Transverse colon (tissue), 4 donors: Measurements from ENCODE around the gene PRSS27. TPM values are rescaled to one million over a fixed set of nuclear protein-coding genes. Genes with fewer than 3 reads are reported as not detected.

ENCODE experiments used
- DNase-seq: peaks from one replicate; pipeline ENCODE4 v3.0.0-alpha.2; 2019
- H3K27ac ChIP-seq, 4 donors: fragments of 200-600 bp; sonication (generic); 2 replicates each; pipeline ENCODE4 v1.5.1; 2016 to 2018; ENCODE audit warnings: inconsistent platforms in 4 of 4
- H3K27me3 ChIP-seq: fragments of 200-600 bp; sonication (generic); 2 replicates; pipeline ENCODE4 v1.5.1; 2017; ENCODE audit warnings: inconsistent platforms
- H3K36me3 ChIP-seq, 4 donors: fragments of 200-600 bp; sonication (generic); 2 replicates each; pipeline ENCODE4 v1.5.1; 2017 to 2019; ENCODE audit warnings: inconsistent platforms in 4 of 4
- H3K4me1 ChIP-seq, 4 donors: fragments of 200-600 bp; sonication (generic); 2 replicates each; pipeline ENCODE4 v1.5.1; 2017 to 2020; ENCODE audit warnings: inconsistent platforms in 4 of 4
- H3K4me3 ChIP-seq, 4 donors: fragments of 200-600 bp; sonication (generic); 1 replicate in 1 of 4; 2 replicates in 3 of 4; pipeline versions ENCODE4 v1.5.1 to v1.6.1; 2017 to 2019; ENCODE audit warnings: inconsistent platforms in 4 of 4
- H3K9me3 ChIP-seq, 2 donors: fragments of 200-600 bp; sonication (generic); 2 replicates each; pipeline ENCODE4 v1.5.1; 2017 to 2019; ENCODE audit warnings: inconsistent platforms in 2 of 2
- CTCF ChIP-seq, 5 experiments: fragments of 200-600 bp in 3 of 5; fragments of 450-650 bp in 2 of 5; sonication (generic) in 3 of 5; IDR thresholded peaks; 1 replicate in 2 of 5; 2 replicates in 3 of 5; pipeline ENCODE4 v1.5.1; 2016 to 2017; ENCODE audit warnings: antibody characterized with exemption in 5 of 5, inconsistent platforms in 3 of 5, mild to moderate bottlenecking in 2 of 5, moderate library complexity in 1 of 5
- EP300 ChIP-seq: sonication (generic); formaldehyde crosslinking; IDR thresholded peaks from one replicate; pipeline ENCODE4 v1.6.1; 2017; ENCODE audit warnings: antibody characterized with exemption, low read depth
- POLR2A ChIP-seq: fragments of 450-650 bp; IDR thresholded peaks from one replicate; pipeline ENCODE4 v1.6.1; 2016; ENCODE audit warnings: antibody characterized with exemption, mild to moderate bottlenecking, moderate library complexity
- POLR2AphosphoS5 ChIP-seq, 3 donors: sonication (generic); formaldehyde crosslinking; IDR thresholded peaks; one replicate each; pipeline ENCODE4 v1.6.1; 2016; ENCODE audit warnings: antibody characterized with exemption in 3 of 3
- whole genome bisulfite sequencing, 2 donors: methylation state at CpG; one replicate each; pipeline ENCODE4 v1.1.5; 2018; ENCODE audit warnings: low coverage in 1 of 2; 5-methylcytosine and 5-hydroxymethylcytosine counted together
- in situ Hi-C, 4 donors: fragments of 200-750 bp; cut with MboI; loops; one replicate each; pipeline versions ENCODE4 v1.15.0 to v1.15.1; 2017; ENCODE audit warnings: low sequenced_read_pairs in 3 of 4, low pct_ligation_motif_present in 1 of 4, low pct_unique_long_range_greater_than_20kb in 1 of 4
- intact Hi-C: fragments of 100-400 bp; cut with DNase I; formaldehyde crosslinking; loops from one replicate; pipeline ENCODE4 v1.15.1; 2023; ENCODE audit warnings: low total_unique reads
- total RNA-seq, 4 donors: library from RNA; depleted of rRNA; stranded (reverse); fragments of >200 nt; gene quantifications; one replicate each; pipeline ENCODE4 v1.1.0, GENCODE V29; 2016

Gene PRSS27
- total RNA-seq, 4 donors from 2014 or later: 1.3 TPM; not detected in 3

DNA sequence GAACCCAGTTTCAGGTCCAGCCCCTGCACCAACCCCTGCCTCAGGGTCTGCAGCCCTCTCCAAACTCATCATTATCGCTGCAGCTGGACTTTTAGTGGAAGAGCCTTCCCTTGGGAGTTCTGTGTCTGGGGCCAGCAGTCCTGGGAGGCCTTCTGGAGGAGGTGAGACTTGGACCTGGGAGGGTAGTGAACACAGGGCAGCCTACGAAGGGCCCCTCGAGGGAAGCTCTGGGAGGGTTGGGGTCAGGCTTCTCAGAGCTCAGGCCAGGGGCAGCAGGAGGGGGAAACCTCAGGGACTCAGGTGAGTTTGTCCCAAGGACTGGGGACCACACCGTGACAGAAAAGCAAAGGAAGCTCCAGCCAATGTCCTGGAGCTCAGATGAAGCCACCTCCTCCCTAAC, 21.1 kb upstream of the PRSS27 start:
- intact Hi-C loops (no loop called here), in situ Hi-C loops (no loop called here)
- no peak for DNase-seq
- H3K27ac ChIP-seq: no peak overlapping the region
- no peaks in the 10 kb centered on the region for H3K4me1 ChIP-seq
- H3K36me3 ChIP-seq: no peaks in the 10 kb centered on the region
- no peak overlapping the region for H3K4me3 ChIP-seq
- H3K9me3 ChIP-seq: no peaks in the 10 kb centered on the region
- WGBS, 2 donors: 93% methylated on average over 4 of the region's 4 CpGs; no CpG with 5 or more reads in 1 of the 2 donors
- TF ChIP-seq POLR2AphosphoS5 (IDR thresholded peaks at IDR 0.05) (no peak), POLR2A (no peak), EP300 (no peak), CTCF (IDR thresholded peaks at IDR 0.05) (no peak)
- peaks cover 15% of the 10 kb centered on the region for H3K27me3 ChIP-seq

- no peak for TF ChIP-seq CTCF (IDR thresholded peaks at IDR 0.05)
- TF ChIP-seq EP300: no peak
- no peak for TF ChIP-seq POLR2AphosphoS5 (IDR thresholded peaks at IDR 0.05)
- TF ChIP-seq POLR2A: no peak
- H3K27me3 ChIP-seq: peaks cover 16% of the 10 kb centered on the region
- H3K4me1 ChIP-seq: no peaks in the 10 kb centered on the region
- H3K4me3 ChIP-seq: no peak overlapping the region
- H3K27ac ChIP-seq: no peak overlapping the region
- WGBS, 2 donors: 80 to 83% methylated on average over 1 to 6 of the region's 6 CpGs
- H3K9me3 ChIP-seq: no peaks in the 10 kb centered on the region
- no peaks in the 10 kb centered on the region for H3K36me3 ChIP-seq
- DNase-seq: no peak
- intact Hi-C loops (no loop called here), in situ Hi-C loops (no loop called here)
These were observed 20.5 kb upstream of the PRSS27 start for GRCh38 chr16:2740476-2740875.

GRCh38 chr16:2739625-2740430, 19.8 kb upstream of the PRSS27 start:
- Histone ChIP-seq H3K27ac (no peak overlapping the region), H3K4me3 (no peak overlapping the region), H3K36me3 (no peaks in the 10 kb centered on the region), H3K9me3 (no peaks in the 10 kb centered on the region), H3K4me1 (no peaks in the 10 kb centered on the region), H3K27me3 (peaks cover 16% of the 10 kb centered on the region)
- TF ChIP-seq POLR2A (no peak), POLR2AphosphoS5 (IDR thresholded peaks at IDR 0.05) (no peak), EP300 (no peak), CTCF (IDR thresholded peaks at IDR 0.05) (no peak)
- in situ Hi-C loops: no loop called here
- 73 to 100% methylated on average over 1 to 8 of the region's 8 CpGs for WGBS, 2 donors
- DNase-seq: no peak
- intact Hi-C loops: no loop called here

- intact Hi-C loops: no loop called here
- no peak overlapping the region for H3K4me3 ChIP-seq
- no peaks in the 10 kb centered on the region for H3K9me3 ChIP-seq
- 60% methylated on average over 1 of the region's 5 CpGs; no CpG with 5 or more reads in 1 of the 2 donors for WGBS, 2 donors
- no peak overlapping the region for H3K27ac ChIP-seq
- H3K27me3 ChIP-seq: peaks cover 16% of the 10 kb centered on the region
- H3K4me1 ChIP-seq: no peaks in the 10 kb centered on the region
- in situ Hi-C loops: no loop called here
- no peak for DNase-seq
- H3K36me3 ChIP-seq: no peaks in the 10 kb centered on the region
- TF ChIP-seq POLR2A (no peak), CTCF (IDR thresholded peaks at IDR 0.05) (no peak), POLR2AphosphoS5 (IDR thresholded peaks at IDR 0.05) (no peak), EP300 (no peak)
These were observed 18.6 kb upstream of the PRSS27 start for GRCh38 chr16:2738615-2739014.
